GM18520 (cell line): Measurements from ENCODE around the gene CEP85L.

ENCODE experiments used
- ATAC-seq: cut with Tn5 transposase; IDR thresholded peaks from one replicate; pipeline ENCODE4 v1.9.1; 2021; ENCODE audit not compliant: unreplicated experiment

CEP85L gene

DNA sequence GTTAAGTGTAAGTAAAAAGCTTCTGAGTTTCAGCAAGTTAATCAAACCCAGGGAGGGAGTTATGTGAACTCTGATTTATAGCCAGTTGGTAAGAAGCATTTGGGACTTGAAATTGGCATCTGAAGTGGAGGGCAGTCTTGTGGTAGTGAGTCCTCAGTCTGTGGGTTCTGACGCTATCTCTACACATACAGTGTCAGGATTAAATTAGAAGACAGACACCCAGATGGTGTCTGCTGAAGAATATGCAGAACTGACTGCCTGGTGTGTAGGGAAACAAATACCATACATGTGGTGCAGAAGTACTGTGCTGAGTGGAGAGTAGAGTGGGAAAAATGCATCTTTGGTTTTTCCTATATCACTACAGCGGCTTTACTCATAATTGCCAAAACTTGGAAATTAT lies 146.8 kb downstream of the CEP85L start:
- no peak for ATAC-seq

DNA sequence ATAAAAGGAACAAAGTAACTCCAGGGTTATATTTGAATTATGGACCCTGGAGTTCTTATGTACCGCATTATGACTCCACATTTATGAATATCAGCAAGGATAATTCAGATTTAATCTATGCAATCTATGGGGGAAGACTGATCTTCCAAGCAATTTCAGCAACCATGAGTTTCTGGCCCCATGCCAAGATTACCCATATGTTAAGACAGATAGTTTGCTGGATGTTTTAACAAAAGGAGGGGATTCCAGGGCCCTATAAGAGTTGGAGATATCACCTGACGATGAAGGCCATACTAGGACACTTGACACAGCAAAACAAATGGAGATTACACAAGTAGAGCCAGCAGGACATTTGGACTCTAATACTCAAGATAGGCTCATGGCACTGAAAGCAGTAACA lies 149.2 kb downstream of the CEP85L start:
- ATAC-seq: no peak

GRCh38 chr6:118501765-118502164 lies 149.6 kb downstream of the CEP85L start:
- ATAC-seq: no peak

- no peak for ATAC-seq
These were observed 150.3 kb downstream of the CEP85L start for GRCh38 chr6:118501099-118501498.

- no peak for ATAC-seq
These were observed 151.0 kb downstream of the CEP85L start for GRCh38 chr6:118500130-118501015.

GRCh38 chr6:118495485-118496280 lies 155.7 kb downstream of the CEP85L start:
- no peak for ATAC-seq

GRCh38 chr6:118494091-118494490 lies 157.3 kb downstream of the CEP85L start:
- no peak for ATAC-seq

GRCh38 chr6:118489990-118490389 lies 161.4 kb downstream of the CEP85L start:
- no peak for ATAC-seq

DNA sequence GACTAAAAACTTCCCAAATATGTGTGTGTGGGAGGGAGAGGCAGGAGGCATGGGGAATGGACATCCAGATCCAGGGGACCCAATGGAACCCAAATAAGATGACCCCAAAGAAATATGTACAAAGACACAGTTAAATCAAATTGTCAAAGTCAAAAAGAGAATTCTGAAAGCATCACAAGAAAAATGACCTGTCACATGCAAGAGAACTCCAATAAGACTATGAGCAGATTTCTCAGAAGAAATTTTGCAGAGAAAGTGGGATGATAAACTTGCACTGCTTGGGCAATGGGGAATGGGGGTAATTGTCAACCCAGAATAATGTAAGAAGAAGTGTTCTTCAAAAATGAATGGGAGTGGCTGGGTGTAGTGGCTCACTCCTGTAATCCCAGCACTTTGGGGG lies 162.8 kb downstream of the CEP85L start:
- no peak for ATAC-seq

DNA sequence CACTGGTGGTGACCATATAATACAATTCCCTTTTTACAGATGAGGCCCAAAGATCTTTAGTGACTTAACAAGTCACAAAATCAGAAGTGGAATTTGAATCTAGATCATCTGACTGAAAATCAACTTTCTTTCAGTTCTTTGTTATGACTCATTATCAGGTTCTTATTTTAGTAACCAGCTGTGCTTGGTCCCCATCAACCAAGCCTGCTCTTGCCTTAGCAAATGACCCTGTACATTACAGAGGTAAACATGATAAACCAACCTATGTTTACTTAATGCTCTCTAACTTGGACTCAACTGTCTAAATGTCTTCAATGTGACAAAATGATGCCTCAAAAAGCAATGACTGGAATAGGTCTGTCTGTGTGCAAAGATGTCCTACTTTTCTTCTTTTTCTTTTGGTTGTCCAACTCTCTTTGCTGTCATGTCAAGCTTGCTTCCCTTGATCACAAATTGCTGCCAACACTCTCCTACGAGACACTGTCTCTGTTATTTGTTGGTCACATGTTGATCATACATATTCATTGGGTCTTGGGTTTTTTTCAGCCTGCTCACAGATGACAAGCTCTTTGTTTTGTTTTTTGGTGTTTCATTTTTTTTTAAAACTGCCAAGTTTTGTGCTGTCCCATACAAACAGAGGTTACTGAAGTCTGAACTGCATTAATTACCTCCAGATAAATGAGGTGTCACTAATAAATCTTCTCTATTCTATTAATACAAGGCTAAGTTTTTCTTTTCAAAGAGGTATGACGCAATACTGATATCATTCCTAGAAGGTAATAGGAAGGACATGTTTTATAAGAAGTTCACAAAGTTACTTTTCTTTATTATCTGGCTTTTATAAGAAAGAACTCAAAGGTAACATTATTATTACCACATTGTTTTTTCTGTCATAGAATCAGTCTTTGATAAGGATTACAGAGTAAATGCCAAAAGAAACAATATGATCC lies 165.5 kb downstream of the CEP85L start:
- ATAC-seq: peak; percentile 94

GRCh38 chr6:118476551-118476950 lies 174.8 kb downstream of the CEP85L start:
- no peak for ATAC-seq

DNA sequence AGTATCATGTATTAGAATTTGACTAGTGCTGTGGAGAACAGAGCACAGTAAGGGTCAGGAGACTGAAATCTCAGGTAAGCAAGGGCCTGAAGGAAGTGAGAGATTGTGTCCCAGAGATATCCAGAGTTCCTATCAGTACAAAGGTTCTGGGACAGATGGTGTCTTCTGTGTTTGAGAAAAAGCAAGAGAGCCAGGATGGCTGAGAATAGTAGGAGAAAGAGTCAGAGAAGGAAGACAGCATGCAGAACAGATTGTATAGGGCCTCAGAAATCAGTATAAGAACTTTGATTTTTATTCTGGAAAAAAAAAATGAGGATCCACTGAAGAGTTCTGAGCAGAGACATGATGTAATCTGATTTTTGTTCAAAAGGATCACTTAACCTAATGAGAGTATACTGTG lies 178.1 kb downstream of the CEP85L start:
- no peak for ATAC-seq

DNA sequence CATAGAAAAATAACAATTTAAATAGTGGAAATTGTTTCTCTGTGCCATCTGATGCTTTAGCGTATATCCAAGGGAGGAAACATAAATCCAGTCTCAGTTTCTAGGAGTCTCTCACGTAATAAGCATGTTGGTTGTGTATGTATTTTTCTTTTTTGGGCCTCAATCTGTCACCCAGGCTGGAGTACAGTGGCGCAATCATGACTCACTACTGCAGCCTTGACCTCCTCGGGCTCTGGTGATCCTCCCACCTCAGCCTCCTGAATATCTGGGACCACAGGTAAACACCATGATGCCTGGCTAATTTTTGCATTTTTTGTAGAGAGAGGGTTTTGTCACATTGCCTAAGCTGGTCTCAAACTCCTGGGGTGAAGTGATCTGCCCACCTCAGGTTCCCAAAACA lies 181.9 kb downstream of the CEP85L start:
- no peak for ATAC-seq

DNA sequence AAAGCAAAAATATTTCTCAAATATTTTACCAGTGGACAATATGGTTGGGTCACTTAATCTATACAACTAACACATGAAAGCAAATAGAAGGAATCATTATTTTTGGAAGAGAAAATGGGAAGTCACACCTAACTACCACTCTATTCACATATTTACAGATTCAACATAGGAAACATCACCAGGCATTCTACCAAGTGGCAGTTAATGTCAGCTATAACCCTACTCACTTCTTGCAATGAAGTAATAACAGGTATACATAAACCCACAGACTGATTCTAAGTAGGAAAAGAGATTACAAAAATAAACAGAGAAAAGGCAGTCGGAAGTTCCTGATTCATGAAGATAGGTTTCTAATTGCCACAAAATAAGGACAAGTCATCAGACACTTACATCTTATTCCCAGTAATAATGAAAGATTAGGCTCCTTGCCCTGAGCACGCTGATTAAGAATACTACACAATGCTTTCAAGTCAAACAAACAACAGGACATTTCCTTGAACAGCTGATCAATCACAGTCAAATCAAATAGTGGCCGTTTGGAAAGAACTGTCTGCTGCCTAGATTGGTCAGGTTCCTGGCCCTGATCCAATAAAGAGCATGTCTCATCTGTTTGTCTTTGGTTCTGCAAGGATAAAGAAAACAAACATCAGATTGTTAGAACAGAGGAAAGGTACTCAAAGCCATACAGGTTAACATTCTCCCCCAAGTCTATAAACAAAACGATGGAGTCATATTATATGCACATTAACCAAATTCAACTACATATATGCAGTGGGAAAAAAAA lies 182.5 kb downstream of the CEP85L start:
- ATAC-seq: no peak

DNA sequence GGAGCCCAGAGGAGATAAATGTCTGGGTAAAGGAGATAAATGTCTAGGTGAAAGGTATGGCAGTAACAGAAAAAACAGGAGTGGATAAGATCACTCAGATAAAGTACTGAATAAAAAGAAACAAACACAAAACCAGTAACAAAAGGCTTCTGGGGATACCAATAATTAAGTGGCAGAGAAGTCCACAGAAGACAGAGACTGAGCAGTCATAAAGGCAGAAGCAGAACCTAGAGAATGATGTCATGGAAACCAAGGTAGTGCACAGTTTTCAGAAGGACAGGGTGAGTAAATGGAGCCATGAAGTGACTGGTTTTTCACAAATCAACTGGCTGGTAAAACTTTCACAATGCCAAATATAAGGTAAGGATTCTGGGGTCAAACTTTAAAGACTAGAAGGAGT lies 184.2 kb downstream of the CEP85L start:
- ATAC-seq: peak; percentile 70

DNA sequence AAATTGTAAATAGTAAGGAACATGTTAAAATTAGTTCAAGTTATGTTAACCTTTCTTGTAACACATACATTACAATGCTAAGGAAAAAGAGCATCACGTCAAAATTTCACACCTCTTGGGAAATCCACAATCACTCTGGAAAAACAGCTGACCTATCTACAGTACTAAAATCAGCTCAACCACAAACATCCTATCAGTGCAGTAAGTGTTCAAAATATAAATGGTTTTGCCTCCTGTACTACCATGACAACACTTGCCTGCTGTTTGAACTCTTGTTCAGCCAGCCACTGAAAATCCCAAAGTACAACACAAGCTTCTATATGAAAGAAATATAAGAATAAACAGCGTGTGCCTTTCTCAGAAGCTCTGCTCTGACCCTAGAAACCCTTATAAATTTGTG lies 186.8 kb downstream of the CEP85L start:
- ATAC-seq: no peak

GRCh38 chr6:118460958-118461470 lies 190.4 kb downstream of the CEP85L start:
- no peak for ATAC-seq

DNA sequence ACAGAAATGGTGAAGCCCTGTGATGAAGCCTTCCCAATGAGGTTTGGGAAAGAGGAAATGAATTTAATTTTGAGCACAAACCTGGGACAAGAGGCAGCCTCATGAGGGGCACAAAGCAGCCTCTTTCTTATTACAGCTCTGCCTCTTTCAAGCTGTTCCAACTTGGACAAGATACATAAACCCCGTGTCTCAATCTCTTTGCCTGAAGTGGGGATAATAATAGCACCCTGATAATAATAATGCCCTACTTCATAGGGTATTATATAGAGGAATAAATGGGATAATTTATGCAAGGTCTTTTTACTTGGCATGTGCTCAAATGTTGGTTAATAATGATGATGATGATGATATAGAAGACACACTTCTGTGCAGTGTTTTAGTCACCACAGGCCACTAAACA lies 194.4 kb downstream of the CEP85L start:
- ATAC-seq: no peak

GRCh38 chr6:118451839-118452238 lies 199.6 kb downstream of the CEP85L start:
- no peak for ATAC-seq

DNA sequence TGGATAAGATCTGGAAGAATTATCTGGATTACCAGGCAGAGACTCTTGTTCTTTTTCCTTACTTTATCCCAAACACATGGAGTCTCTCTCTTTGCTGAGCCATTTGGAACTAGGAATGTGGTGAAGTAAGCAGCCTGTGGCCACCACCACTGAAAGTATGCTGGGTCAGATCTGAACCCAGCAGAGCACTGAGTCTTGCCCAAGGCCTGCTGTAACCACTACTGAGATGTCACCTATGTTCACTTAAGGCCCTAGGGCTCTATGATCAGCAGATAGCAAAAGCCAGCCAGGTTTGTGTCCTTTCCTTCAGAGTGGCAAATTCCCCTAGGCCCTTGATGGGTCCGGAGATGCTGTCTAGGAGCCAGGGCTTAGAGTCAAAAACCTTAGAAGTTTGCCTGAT lies 206.6 kb downstream of the CEP85L start:
- ATAC-seq: no peak
